AG09319 (cell line): ENCODE measurements around the gene SPANXB1.
"Not testable (repeated sequence)": the region's sequence is repeated elsewhere in the genome, so short reads cannot be mapped to it uniquely, and the experiment has no call there.

Experiments used
- DNase-seq: peaks from one replicate; pipeline ENCODE4 v3.0.0-alpha.2; 2010; ENCODE audit warnings: low read depth; ENCODE audit errors: extremely low read depth
- CTCF ChIP-seq: IDR thresholded peaks from 2 replicates; pipeline ENCODE4 v1.5.1; 2011; ENCODE audit warnings: low read depth, mild to moderate bottlenecking, inconsistent platforms, low read length, moderate library complexity

Gene SPANXB1

GRCh38 chrX:141002568-141002967, at the start of gene SPANXB1:
SPANXB1 (plus strand) TSS chrX:141002594; CDS start chrX:141002694, 100 bp downstream.
- DNase-seq = not testable (repeated sequence)

GRCh38 chrX:140967036-140967435, 35.4 kb upstream of the SPANXB1 start:
- TF ChIP-seq CTCF = no peak

GRCh38 chrX:140971099-140971795, 31.1 kb upstream of the SPANXB1 start:
- TF ChIP-seq CTCF = no peak
- DNase-seq = no peak

More at GRCh38 chrX:140967036-140967435, 35.4 kb upstream of the SPANXB1 start:
- DNase-seq = no peak

GRCh38 chrX:140975472-140975871, 26.9 kb upstream of the SPANXB1 start:
- TF ChIP-seq CTCF = no peak
- no peak for DNase-seq

GRCh38 chrX:140980271-140980670, 22.1 kb upstream of the SPANXB1 start:
- DNase-seq = no peak
- no peak for TF ChIP-seq CTCF

GRCh38 chrX:140983730-140984129, 18.7 kb upstream of the SPANXB1 start:
- DNase-seq = no peak
- TF ChIP-seq CTCF = no peak

GRCh38 chrX:141005243-141005642, 2.8 kb downstream of the SPANXB1 start:
- DNase-seq = not testable (repeated sequence)

GRCh38 chrX:141044246-141044645, 41.9 kb downstream of the SPANXB1 start:
- DNase-seq = not testable (repeated sequence)

GRCh38 chrX:141049878-141050277, 47.5 kb downstream of the SPANXB1 start:
- DNase-seq = not testable (repeated sequence)

GRCh38 chrX:141052098-141052497, 49.7 kb downstream of the SPANXB1 start:
- DNase-seq = not testable (repeated sequence)
